Measurements from ENCODE around the gene RNLS.

The RNLS gene

DNA sequence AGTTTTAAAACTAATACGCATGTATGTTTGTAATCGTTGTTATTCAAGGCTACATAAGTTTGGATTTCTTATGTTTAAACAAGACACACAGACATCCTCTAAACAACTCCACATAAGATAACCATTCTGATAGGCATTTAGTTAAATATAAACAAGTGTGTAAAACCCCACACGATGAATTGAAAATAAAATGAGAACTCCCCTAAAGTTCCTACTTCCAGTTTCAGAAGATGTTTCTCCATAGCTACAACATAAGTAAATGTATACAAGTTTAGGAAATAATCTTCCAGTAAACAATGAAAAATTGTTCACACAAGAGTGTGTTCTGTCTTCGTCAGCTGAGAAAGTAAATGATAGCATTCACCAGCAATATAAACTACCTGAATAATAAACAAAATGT is 246.8 kb downstream of the RNLS start:
- H3K4me1 Mint-ChIP-seq = no peaks in the 10 kb centered on the region
- no peak overlapping the region for H3K27ac Mint-ChIP-seq
- TF ChIP-seq, protein P1, sequence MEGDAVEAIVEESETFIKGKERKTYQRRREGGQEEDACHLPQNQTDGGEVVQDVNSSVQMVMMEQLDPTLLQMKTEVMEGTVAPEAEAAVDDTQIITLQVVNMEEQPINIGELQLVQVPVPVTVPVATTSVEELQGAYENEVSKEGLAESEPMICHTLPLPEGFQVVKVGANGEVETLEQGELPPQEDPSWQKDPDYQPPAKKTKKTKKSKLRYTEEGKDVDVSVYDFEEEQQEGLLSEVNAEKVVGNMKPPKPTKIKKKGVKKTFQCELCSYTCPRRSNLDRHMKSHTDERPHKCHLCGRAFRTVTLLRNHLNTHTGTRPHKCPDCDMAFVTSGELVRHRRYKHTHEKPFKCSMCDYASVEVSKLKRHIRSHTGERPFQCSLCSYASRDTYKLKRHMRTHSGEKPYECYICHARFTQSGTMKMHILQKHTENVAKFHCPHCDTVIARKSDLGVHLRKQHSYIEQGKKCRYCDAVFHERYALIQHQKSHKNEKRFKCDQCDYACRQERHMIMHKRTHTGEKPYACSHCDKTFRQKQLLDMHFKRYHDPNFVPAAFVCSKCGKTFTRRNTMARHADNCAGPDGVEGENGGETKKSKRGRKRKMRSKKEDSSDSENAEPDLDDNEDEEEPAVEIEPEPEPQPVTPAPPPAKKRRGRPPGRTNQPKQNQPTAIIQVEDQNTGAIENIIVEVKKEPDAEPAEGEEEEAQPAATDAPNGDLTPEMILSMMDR (IDR thresholded peaks at IDR 0.05; ENCODE audit: unreplicated experiment in 3 of 3) = no peak
- H3K9me3 Mint-ChIP-seq = no peaks in the 10 kb centered on the region
- no peaks in the 10 kb centered on the region for H3K27me3 Mint-ChIP-seq (ENCODE audit: low read depth)
- no peak overlapping the region for H3K4me3 Mint-ChIP-seq
- H3K36me3 Mint-ChIP-seq (ENCODE audit: low read depth) = no peaks in the 10 kb centered on the region

DNA sequence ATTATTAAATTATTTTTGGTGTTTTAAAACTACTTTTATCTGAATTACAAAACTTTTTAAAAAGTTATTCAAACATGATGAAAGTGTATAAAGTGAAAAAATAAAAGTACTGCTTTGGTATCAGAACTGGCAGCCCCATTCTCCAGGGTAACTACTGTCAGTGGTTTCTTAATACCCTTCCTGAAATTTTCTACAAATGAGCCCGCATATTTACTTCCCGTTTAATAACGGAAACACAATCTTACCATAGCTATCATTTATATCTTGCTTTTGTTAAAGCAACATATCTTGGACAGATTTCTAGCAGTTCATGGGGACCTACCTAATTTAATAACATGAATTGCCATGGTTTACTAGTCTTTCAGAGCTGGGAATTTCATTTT is 249.9 kb downstream of the RNLS start:
- TF ChIP-seq, protein P1 (IDR thresholded peaks at IDR 0.05; ENCODE audit: unreplicated experiment in 3 of 3) = no peak
- H3K36me3 Mint-ChIP-seq (ENCODE audit: low read depth) = no peaks in the 10 kb centered on the region
- no peaks in the 10 kb centered on the region for H3K9me3 Mint-ChIP-seq
- H3K4me3 Mint-ChIP-seq = no peak overlapping the region
- no peak overlapping the region for H3K27ac Mint-ChIP-seq
- H3K27me3 Mint-ChIP-seq (ENCODE audit: low read depth) = no peaks in the 10 kb centered on the region
- H3K4me1 Mint-ChIP-seq = no peaks in the 10 kb centered on the region

DNA sequence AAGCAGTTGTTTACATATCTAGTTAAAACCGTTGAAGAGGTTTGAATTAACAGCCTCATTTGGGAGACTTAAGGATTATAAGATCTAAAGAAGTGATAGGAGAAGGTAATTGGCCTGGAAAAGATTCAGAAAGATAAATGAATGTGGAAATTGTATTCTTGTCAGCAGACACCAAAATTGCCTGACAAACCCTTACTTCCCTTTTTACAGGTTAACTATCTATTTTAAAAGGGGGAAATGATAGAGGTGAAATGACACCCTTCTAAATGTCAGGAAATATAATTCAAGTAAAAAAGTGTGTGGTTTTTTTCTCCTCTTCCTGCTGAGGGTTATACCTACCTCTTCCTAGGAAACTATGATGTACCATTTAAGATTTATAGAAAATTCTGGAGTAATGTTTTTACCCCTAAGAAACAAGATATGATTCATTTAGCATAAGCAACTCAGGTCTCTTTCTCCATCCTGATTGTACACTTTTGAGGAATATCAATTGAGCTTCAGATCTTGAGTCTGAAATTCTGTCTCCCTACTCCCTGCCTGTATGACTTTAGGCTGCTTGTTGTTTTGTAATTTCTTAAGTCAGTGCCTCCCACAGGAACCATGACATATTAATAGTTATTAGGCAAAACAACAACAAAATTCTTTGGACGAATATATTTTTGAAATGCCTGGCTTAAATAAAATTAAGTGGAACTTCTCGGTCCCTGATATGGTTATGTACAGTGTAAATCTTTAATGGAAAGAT is 250.4 kb downstream of the RNLS start:
- H3K27me3 Mint-ChIP-seq (ENCODE audit: low read depth) = no peaks in the 10 kb centered on the region
- TF ChIP-seq, protein P1 (IDR thresholded peaks at IDR 0.05; ENCODE audit: unreplicated experiment in 3 of 3) = no peak
- no peaks in the 10 kb centered on the region for H3K4me1 Mint-ChIP-seq
- H3K4me3 Mint-ChIP-seq = no peak overlapping the region
- no peak overlapping the region for H3K27ac Mint-ChIP-seq
- no peaks in the 10 kb centered on the region for H3K36me3 Mint-ChIP-seq (ENCODE audit: low read depth)
- no peaks in the 10 kb centered on the region for H3K9me3 Mint-ChIP-seq

DNA sequence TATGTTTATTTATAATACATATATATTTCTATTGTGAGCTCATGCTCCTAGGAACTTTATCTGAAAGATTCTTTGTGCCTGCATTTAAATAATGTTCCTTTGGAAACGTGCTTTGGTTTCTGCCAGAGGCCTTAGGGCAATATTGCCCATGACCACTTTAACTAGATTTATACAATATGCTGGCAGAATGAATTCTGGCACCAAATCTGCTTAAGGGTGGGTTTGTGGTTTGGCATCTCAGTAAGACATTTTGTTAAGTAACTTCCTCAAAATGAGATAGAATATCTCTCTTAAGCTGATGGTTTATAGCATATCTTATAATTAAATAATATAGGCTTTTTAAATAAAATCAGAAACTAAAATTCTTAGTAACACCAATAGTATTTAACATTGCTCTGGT is 252.9 kb downstream of the RNLS start:
- Mint-ChIP-seq H3K4me3 (no peak overlapping the region), H3K36me3 (ENCODE audit: low read depth) (no peaks in the 10 kb centered on the region), H3K9me3 (peaks cover 4% of the 10 kb centered on the region), H3K27ac (no peak overlapping the region), H3K27me3 (ENCODE audit: low read depth) (no peaks in the 10 kb centered on the region), H3K4me1 (no peaks in the 10 kb centered on the region)
- TF ChIP-seq, protein P1 (IDR thresholded peaks at IDR 0.05; ENCODE audit: unreplicated experiment in 3 of 3) = no peak

DNA sequence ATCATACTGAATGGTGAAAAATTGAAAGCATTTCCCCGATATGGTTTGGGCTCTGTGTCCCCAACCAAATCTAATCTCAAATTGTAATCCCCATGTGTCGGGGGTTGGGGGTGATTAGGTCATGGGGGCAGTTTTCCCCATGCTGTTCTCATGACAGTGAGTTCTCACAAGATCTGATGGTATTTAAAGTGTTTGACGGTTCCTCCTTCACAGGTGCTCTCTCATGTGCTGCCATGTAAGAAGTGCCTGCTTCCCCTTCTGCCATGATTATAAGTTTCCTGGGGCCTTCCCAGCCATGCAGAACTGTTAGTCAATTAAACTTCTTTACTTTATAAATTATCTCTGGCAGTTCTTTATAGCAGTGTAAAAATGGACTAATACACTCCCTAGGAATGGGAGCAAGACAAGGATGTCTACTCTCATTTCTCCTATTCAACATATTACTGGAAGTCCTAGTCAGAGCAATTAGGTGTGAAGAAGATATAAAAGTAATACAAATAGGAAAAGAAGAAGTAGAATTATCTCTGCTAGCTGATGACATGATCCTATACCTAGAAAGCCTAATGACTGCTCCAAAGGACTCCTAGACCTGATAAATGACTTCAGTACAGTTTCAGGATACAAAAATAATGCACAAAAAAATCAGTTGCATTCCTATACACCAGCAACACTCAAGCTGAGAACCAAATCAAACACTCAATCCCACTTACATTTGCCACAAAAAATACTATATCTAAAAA is 260.6 kb downstream of the RNLS start:
- H3K36me3 Mint-ChIP-seq (ENCODE audit: low read depth) = peaks cover 24% of the 10 kb centered on the region
- no peak overlapping the region for H3K4me3 Mint-ChIP-seq
- H3K27me3 Mint-ChIP-seq (ENCODE audit: low read depth) = no peaks in the 10 kb centered on the region
- TF ChIP-seq, protein P1 (IDR thresholded peaks at IDR 0.05; ENCODE audit: unreplicated experiment in 3 of 3) = no peak
- H3K9me3 Mint-ChIP-seq = peaks cover 59% of the 10 kb centered on the region
- no peak overlapping the region for H3K27ac Mint-ChIP-seq
- no peaks in the 10 kb centered on the region for H3K4me1 Mint-ChIP-seq

All from nephron (organoid).